GM18526 (cell line): Measurements from ENCODE around the gene MEX3D.

ENCODE experiments used
- POLR2A ChIP-seq: IDR thresholded peaks from 3 replicates; pipeline ENCODE4 v1.6.1; 2011; ENCODE audit not compliant: insufficient read length; ENCODE audit errors: extremely low read depth

MEX3D gene

DNA sequence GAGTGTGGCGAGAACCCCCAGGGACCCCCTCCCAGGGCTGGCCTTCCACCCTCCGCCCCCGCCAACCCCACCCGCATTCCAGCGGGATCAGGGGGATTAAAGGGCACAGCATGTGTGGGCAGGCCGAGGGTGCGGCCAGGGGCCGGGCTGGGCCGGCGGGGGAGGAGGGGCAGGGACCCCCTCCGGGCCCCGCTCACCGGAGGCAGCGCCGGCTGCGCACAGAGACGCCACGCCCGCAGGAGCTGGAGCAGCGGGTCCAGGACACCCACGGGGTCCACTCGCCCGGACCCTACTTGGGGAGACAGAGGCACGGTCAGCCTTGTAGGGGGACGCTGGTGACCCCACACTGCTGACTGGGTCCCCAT, 57.7 kb downstream of the MEX3D start:
- no peak for TF ChIP-seq POLR2A

DNA sequence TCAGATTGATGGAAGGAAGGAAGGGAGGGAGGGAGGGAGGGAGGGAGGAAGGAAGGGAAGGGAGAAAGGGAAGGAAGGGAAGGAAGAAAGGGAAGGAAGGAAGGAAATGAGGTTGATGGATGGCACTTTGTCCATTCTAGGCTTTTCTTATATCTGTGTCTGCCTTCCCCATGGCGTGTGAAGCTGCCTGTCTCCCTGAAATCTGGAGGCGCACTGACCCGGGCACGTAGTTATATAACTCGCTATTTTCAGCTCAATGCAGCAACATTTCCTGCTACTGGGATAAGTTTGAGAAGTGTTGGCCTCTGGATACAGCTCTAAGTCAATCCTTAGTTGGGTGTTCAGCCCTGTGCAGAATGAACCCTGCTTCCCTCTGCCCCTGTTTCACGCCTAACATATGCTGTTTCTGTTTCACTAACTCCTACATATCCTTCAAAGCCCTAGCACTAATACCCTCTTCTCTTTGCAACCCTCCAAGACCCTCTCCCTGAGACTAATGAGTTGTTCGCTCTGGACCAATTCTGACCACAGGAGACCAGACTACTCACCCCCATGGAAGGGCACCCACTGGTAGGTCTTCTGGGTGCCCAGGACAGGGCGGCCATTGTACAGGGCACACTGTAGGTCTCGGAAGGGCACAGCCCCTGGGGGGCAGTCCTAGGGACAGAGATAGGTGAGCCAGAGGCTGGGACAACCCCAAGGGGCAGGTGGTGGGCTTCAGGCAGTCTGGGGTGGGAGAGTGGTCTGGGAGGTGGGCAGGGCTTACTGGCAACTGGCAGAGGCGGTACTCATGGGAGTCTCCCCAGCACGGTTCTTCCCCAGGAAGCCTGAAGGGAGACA, 58.3 kb downstream of the MEX3D start:
- no peak for TF ChIP-seq POLR2A

DNA sequence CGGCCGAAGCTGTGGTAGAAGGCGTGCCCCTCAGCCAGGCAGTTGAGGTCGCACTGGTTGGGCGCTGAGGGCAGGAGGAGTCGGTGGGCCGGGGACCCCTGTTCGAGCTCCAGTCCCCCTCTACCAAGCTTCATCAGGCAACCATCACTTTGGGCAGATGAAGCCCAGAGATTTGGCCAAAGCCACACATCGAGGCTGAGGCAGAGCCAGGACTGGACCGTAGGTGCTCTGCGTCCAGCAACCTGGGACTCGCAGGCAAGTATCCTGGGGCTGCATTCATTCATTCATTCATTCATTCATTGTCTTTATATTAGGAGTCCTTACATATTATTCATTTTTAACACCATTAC, 59.6 kb downstream of the MEX3D start:
- TF ChIP-seq POLR2A, result no peak

DNA sequence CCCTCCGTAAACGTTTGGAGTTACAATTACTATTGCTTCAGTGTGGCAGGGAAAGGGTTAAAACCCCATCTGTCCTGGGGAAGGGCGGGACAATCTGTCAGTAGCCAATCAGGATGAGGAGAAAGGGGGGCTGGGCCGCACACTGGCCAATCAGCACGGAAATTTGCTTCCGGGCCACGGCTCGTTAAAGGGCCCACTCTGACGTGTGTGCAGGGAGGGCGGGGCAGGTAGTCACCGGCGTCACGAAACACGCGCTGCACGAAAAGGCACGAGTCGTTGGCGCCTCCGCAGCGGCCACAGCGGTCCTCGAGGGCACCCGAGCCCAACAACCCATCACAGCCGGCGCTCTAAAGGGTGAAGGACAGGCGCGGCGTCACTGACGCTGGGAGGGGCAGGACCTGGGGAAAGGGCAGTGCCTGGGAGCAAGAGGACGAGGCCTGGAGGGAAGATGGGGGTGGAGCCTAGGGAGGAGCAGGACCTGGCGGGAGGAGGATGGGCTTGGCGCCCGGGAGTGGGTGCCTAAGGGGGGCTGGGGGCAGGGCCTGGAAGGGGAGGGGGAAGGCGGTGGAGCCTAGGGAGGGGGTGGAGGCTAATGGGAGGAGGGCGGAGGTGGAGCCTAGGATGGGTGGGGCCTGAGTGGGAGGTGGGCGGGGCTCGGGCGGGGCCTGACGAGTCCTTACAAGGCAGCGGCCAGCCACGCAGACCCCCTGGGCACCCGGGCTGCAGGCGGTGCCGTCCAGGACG, 60.2 kb downstream of the MEX3D start:
- TF ChIP-seq POLR2A, result no peak

DNA sequence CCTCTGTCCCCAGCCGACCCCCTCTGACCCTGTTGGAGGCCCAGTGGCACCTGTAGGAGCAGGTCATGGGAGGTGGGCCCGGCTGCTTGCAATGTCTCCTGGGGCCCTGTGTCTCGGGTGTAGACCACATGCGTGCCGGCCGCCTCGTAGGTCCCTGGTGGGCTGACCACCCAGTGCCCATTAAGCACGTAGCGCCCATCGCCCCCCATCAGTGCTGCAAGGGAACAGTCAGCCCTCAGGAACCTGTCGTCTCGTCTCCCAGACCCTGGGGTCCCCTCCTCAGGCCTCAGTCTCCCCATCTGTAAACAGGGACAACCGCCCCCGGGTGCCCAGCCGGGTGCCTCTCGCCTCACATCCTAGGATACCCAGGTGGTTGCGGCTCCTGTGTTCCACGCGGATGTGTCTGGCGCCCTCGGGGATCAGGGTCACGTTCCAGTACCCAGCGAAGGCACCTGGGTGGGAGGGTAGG, 60.9 kb downstream of the MEX3D start:
- TF ChIP-seq POLR2A, result no peak

DNA sequence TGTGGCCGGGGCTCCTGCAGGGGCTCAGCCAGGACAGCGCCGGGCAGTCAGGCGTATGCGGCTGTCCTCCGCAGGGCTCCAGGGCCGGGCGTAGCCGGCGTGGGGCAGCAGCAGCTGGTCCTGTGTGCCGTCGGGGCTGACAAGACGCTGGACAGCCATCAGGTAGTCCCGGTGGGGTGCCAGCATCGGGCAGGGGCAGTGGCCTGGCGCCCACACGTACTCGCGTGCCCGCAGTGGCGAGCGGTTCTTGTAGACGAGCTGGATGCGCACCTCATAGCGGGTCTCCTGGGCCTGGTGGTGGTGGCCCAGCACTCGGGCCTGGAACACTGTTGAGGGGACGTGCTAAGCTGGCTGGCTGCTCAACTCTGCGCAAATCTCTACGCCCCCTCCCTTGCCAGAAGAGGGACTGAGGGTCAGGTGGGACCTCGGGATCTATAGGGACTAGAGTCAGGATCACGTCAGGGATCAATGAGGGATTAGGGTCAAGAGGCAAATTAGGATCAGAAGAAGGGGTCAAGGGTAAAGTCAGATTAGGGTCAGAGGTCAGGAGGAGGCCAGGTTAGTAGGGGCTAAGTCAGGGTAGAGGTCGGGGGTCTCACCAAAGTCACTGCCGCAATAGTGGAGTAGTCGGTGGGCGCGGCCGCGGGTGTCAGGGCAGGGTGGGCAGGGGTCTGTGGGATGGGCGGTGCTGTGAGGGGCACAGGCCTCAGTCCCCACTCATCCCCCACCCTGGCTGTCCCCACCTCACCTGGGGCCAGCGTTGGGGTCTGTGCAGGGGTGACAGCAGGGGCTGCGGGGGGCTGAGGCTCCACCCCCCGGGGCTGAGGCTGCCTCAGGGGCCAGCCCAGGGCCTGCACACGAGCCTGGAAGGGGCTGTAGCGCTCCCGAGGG, 61.9 kb downstream of the MEX3D start:
- no peak for TF ChIP-seq POLR2A

DNA sequence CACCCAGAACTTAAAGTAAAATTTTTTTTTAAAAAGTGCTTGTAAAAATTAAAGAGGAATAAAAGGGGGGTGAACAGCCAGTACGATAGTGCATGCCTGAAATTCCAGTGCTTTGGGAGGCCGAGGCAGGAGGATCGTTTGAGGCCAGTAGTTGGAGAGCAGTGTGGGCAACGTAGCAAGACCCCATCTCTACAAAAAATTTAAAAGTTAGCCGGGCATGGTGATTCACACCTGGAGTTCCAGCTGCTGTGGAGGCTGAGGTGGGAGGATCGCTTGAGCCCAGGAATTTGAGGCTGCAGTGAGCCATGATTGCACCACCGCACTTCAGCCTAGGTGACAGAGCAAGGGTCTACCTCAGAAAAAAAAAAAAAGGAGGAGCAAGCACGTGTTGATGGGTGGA, 63.1 kb downstream of the MEX3D start:
- TF ChIP-seq POLR2A, result no peak
